Stomach (tissue), 4 donors: Measurements from ENCODE around the gene ANKRD33.

Experiments used
- EP300 ChIP-seq: sonication (generic); formaldehyde crosslinking; IDR thresholded peaks from one replicate; pipeline ENCODE4 v1.6.1; 2017; ENCODE audit warnings: antibody characterized with exemption
- POLR2A ChIP-seq, 4 donors: fragments of 450-650 bp; IDR thresholded peaks; one replicate each; pipeline ENCODE4 v1.6.1; 2016; ENCODE audit warnings: antibody characterized with exemption in 4 of 4, control low read depth in 2 of 4, mild to moderate bottlenecking in 1 of 4, moderate library complexity in 1 of 4

DNA sequence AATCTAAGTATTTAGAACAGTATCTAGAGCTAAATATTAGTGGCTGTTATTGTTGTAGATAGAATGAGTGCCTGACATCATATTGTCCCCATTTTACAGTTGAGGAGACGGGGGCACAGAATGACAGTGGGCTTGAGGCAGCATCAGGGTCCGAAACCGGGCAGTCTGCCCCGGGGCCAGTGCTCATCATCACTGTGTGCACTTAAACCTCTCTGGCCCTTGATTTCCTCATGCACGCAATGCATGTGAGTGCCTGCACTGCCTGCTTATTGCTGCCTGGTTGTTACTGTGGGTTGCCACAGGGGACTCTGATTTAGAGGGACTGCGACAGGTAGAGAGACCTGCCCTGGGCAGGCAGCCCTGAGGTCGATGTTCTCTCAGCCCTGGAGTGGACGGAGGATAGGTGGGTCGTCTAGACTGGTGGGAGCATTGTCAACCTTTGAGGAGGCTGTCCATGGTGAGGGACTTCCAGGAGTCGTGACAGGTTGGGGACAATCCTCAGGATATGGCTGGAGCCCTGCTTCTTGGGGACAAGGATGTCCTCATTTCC lies 29.2 kb downstream of the ANKRD33 start:
- TF ChIP-seq EP300, result no peak
- TF ChIP-seq POLR2A (IDR thresholded peaks at IDR 0.05), result no peak
